GM19328 (cell line): ENCODE measurements around the gene PLA2G4D.

ENCODE experiments used
- ATAC-seq: cut with Tn5 transposase; IDR thresholded peaks from one replicate; pipeline ENCODE4 v1.9.1; 2021; ENCODE audit warnings: mild to moderate bottlenecking, moderate library complexity; ENCODE audit not compliant: unreplicated experiment

Gene PLA2G4D

DNA sequence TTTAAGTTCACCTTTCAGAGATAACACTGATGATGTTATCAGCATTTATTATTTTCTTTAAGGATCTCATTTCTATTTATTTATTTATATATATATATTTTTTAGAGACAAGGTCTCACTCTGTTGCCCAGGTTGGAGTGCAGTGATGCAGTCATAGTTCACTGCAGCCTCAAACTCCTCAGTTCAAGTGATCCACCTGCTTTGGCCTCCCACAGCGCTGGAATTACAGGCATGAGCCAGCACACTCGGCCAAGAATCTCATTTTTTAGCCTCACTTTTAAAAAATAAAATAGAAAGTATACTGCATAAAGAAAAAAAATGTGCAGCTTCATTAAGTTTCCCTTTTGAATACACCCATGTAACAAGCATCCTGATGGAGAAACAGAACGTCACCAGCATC is 35.6 kb downstream of the PLA2G4D start:
- no peak for ATAC-seq

GRCh38 chr15:42057799-42058646 is 36.3 kb downstream of the PLA2G4D start:
- no peak for ATAC-seq

GRCh38 chr15:42056934-42057798 is 37.2 kb downstream of the PLA2G4D start:
- no peak for ATAC-seq

GRCh38 chr15:42053914-42054313 is 40.4 kb downstream of the PLA2G4D start:
- ATAC-seq: no peak

- no peak for ATAC-seq
These were observed 41.4 kb downstream of the PLA2G4D start for GRCh38 chr15:42053010-42053409.

DNA sequence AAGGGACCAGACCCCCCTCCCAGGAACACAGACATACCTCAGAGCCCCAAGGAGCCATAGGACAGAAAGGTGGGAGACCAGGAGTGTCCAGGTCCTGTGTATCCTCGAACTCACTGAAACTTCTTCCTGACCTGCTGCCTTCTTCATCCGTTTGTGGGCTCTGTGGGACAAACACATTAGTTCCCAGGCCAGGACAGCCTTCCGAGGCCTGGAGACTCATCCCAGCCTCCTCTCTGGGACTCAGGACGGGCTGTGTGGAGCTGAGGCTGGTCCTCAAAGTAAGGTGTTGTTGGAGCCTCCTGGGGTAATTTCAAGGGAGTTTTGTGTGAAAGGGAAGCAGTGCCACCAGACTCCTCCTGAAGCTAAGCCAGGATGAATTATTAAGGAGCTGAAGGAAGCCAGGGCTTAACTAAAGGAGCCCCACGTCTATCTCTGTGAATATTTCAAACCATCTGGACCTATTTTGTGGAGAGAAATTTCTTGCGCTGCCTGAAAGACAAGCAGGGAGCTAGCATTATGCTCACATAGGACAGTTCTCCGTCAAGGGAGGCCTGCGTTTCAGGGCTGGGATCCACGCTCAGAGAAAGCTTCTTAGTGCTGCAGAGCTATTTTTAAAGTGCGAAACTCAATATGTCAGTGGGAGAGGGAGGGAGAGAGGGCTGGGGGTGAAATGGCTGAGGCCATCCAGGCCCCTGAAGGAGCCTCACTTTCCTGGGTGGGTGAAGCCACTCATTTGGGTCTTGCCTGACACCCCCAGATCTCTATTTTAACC is 43.7 kb downstream of the PLA2G4D start:
- no peak for ATAC-seq

GRCh38 chr15:42048821-42049200 is 45.6 kb downstream of the PLA2G4D start:
- no peak for ATAC-seq

GRCh38 chr15:42048080-42048820 is 46.1 kb downstream of the PLA2G4D start:
- no peak for ATAC-seq

DNA sequence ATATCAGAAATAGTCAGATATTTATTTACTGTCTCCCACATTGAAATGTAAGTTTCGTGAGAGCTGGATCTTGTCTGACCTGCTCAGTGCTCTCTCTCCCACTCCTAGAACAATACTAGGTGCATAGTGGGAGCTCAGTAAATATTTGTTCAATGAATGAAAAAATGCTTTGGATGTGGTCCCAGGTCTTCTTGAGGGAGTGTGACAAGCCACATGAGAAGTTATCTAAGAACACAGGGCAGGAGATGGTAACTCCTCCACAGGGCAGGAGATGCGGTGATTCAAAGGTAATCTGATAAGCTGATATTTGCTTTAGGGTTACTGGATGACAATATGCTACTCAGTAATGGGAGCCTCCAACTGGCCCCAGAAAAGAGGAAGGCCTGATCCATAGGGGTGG is 47.8 kb downstream of the PLA2G4D start:
- ATAC-seq: no peak

- no peak for ATAC-seq
These were observed 49.1 kb downstream of the PLA2G4D start for GRCh38 chr15:42045211-42045615.

- no peak for ATAC-seq
These were observed 51.6 kb downstream of the PLA2G4D start for GRCh38 chr15:42042602-42043400.

- ATAC-seq: no peak
These were observed 56.0 kb downstream of the PLA2G4D start for GRCh38 chr15:42038401-42038800.

GRCh38 chr15:42037656-42038055 is 56.7 kb downstream of the PLA2G4D start:
- no peak for ATAC-seq

DNA sequence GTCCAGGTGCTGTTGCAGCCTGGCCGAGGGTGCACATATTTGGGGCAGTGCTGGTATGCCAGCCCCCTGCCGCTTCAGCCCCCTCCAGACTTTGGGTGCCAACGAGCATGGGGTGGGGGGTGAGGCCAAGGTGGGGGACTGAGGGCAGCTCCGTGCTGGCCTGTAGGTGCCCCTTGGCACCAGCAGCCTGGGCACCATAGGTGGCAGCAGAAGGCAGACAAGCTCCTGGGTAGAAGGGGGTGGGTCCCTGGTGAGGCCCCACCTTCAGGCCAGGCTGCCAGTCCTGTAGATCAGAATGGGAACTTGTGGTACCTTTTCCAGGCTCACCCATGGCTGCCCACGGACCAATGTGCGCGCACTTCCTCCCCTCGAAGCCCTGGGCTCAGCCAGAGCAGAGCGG is 57.4 kb downstream of the PLA2G4D start:
- no peak for ATAC-seq

GRCh38 chr15:42036112-42036905 is 58.1 kb downstream of the PLA2G4D start:
- no peak for ATAC-seq

- ATAC-seq: no peak
These were observed 59.0 kb downstream of the PLA2G4D start for GRCh38 chr15:42035435-42035761.

GRCh38 chr15:42034628-42035434 is 59.5 kb downstream of the PLA2G4D start:
- ATAC-seq: no peak

DNA sequence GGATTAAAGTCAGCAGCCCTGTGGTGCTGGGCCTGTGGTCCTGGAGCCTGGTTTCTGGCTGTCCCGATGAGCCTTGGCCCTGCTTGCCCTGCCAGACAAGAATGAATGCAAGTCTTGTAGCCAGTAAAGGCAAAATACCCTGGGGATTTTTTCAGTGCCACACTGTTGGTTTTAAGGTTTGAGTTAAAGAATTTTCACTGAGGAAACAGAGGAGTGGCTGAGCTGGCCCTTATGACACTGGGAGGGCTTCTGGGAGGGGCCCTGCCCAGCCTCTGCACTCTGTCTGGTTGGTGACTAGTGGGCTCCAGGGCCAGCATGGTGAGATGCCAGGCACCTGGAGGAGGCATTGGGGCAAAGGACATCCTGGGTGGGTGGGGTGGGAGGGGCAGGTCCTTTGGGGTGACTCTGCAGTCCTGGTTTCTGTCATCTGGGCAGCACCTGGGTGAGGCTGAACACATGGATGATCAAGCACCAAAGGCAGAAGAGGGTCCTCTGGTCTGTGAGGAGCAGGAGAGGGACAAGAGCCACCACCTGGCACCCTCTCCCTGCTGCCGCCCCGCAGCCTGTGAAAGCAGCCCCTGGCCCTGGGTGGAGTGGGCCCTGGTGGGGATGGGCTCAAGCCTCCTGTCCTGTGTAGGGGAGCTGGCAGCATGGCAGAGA is 61.0 kb downstream of the PLA2G4D start:
- ATAC-seq: no peak
